ENCODE measurements around the gene NUDCD3. TPM values are rescaled to one million over a fixed set of nuclear protein-coding genes. Genes with fewer than 3 reads are reported as not detected.

NUDCD3 gene
- total and polyA plus RNA-seq, 2 of the 8 experiments (the other 6 are each of a cell fraction or from before 2014, with no cell fraction given), result 35.2 to 93.7 TPM

GRCh38 chr7:44520574-44520973 is 30.1 kb upstream of the NUDCD3 start:
- 85% methylated on average over 5 of the region's 5 CpGs; no CpG with 5 or more reads in 1 of the 2 experiments for WGBS, 2 experiments (ENCODE audit: extremely low coverage in 1 of 2, insufficient coverage in 1 of 2, insufficient read length in 1 of 2, insufficient replicate concordance in 2 of 2, low coverage in 1 of 2, low lambda C conversion rate in 2 of 2, missing lambda C conversion rate in 1 of 2)
- CTCF ChIA-PET (ENCODE audit: partially characterized antibody), result interaction anchor here (0.8 to 2.4 kb wide), 3 partner anchors 14 to 45 kb away, joined by 3 to 12 read pairs (median 11); no protein-coding TSS in a partner anchor
- no peak overlapping the region for H3K27ac ChIP-seq (ENCODE audit: low read depth, low read length)
- no peak overlapping the region for H3K23ac ChIP-seq (ENCODE audit: insufficient read length)
- H2BK12ac ChIP-seq (ENCODE audit: low read depth, low read length), result no peak overlapping the region
- no peaks in the 10 kb centered on the region for H4K20me1 ChIP-seq (replicated peaks in 1 of 2; ENCODE audit: control insufficient read depth in 1 of 2, insufficient read depth in 2 of 2, low read length in 2 of 2)
- H3K14ac ChIP-seq (ENCODE audit: insufficient read length), result no peak overlapping the region
- H3K18ac ChIP-seq (ENCODE audit: extremely low read depth, low read length), result no peak overlapping the region
- H4K91ac ChIP-seq (replicated peaks; ENCODE audit: insufficient read length, low read length), result no peak overlapping the region
- H2AFZ ChIP-seq (ENCODE audit: low read length), result 0 out of 2 replicates have a peak overlapping the region, but pooled peaks have one; percentile 34
- no peak overlapping the region for H3K4me2 ChIP-seq (ENCODE audit: insufficient read depth in 1 of 2, low read depth in 2 of 2, low read length in 2 of 2)
- no peak overlapping the region for H3K56ac ChIP-seq (replicated peaks; ENCODE audit: insufficient read length, low read depth, low read length)
- H2AK5ac ChIP-seq (ENCODE audit: low read depth, low read length), result no peak overlapping the region
- no peak overlapping the region for H2BK15ac ChIP-seq (ENCODE audit: low read length)
- no peaks in the 10 kb centered on the region for H3K27me3 ChIP-seq (replicated peaks in 1 of 4; ENCODE audit: control insufficient read depth in 3 of 4, extremely low read depth in 1 of 4, insufficient read depth in 3 of 4, low read length in 3 of 4)
- H3K4me1 ChIP-seq (replicated peaks in 1 of 4; ENCODE audit: control insufficient read depth in 3 of 4, insufficient read depth in 4 of 4, low read length in 3 of 4), result no peaks in the 10 kb centered on the region
- no peak overlapping the region for H2BK20ac ChIP-seq (ENCODE audit: low read length)
- no peaks in the 10 kb centered on the region for H3K79me2 ChIP-seq (ENCODE audit: control insufficient read depth in 1 of 2, insufficient read depth in 2 of 2, low read length in 2 of 2)
- no peak for TF ChIP-seq KDM4A (IDR thresholded peaks at IDR 0.05; ENCODE audit: low read depth, low read length, severe bottlenecking)
- no peak for TF ChIP-seq PHF8 (conservative IDR thresholded peaks at IDR 0.05; ENCODE audit: low read depth, low read length)
- TF ChIP-seq TAF7 (optimal IDR thresholded peaks at IDR 0.05; ENCODE audit: borderline replicate concordance, low read depth, low read length), result no peak
- TF ChIP-seq BACH1 (IDR thresholded peaks at IDR 0.05; ENCODE audit: low read length), result no peak
- no peak for TF ChIP-seq FOSL1 (IDR thresholded peaks at IDR 0.05; ENCODE audit: insufficient read depth, low read depth, low read length)
- TF ChIP-seq TAF1 (IDR thresholded peaks at IDR 0.05; ENCODE audit: low read depth, low read length), result no peak
- no peak for TF ChIP-seq CHD2 (IDR thresholded peaks at IDR 0.05; ENCODE audit: low read length)
- TF ChIP-seq ZNF274 (IDR thresholded peaks at IDR 0.05; ENCODE audit: borderline replicate concordance, extremely low read depth, low read length), result no peak
- no peak for TF ChIP-seq POLR2AphosphoS5 (IDR thresholded peaks at IDR 0.05; ENCODE audit: low read depth, low read length)
- no peak for TF ChIP-seq ASH2L (IDR thresholded peaks at IDR 0.05; ENCODE audit: low read length)
- H2BK120ac ChIP-seq (replicated peaks; ENCODE audit: low read depth, low read length), result no peak overlapping the region
- H3K79me1 ChIP-seq (ENCODE audit: low read depth, low read length), result no peaks in the 10 kb centered on the region
- H3K9me3 ChIP-seq (ENCODE audit: insufficient read depth in 2 of 2, low read depth in 1 of 2, low read length in 1 of 2), result 0 out of 4 replicates have a peak, but pooled peaks cover 0 to 3% of the 10 kb centered on the region in 2 experiments
- DNase-seq (ENCODE audit: low read depth in 1 of 2, low spot score in 2 of 2) (no peak), FAIRE-seq (no peak)
- no peak overlapping the region for H3K4ac ChIP-seq (replicated peaks; ENCODE audit: insufficient read length, low read depth, low read length)
- no peak overlapping the region for H3K9ac ChIP-seq (replicated peaks in 1 of 4; ENCODE audit: extremely low read depth in 1 of 4, low read depth in 3 of 4, low read length in 3 of 4)
- no peaks in the 10 kb centered on the region for H3K23me2 ChIP-seq (ENCODE audit: low read depth, low read length)
- no peak overlapping the region for H3K4me3 ChIP-seq (ENCODE audit: extremely low read depth in 1 of 4, insufficient read depth in 2 of 4, low read depth in 3 of 4, low read length in 4 of 4)
- no peaks in the 10 kb centered on the region for H3K36me3 ChIP-seq (ENCODE audit: control insufficient read depth in 2 of 4, insufficient read depth in 4 of 4, low read length in 3 of 4)
- H4K8ac ChIP-seq (ENCODE audit: extremely low read depth, insufficient read depth, low read length), result no peak overlapping the region
- H2BK5ac ChIP-seq (ENCODE audit: low read depth, low read length), result no peak overlapping the region
- POLR2A ChIA-PET (ENCODE audit: partially characterized antibody), result interaction anchor here (1.6 kb wide), 1 partner anchor 10 kb away, joined by 4 read pairs; no protein-coding TSS in a partner anchor
- H4K5ac ChIP-seq (ENCODE audit: insufficient read length, low read depth, low read length), result no peak overlapping the region

All from H1 (cell line).